GM12878 (cell line): ENCODE data around the gene FDPS. TPM values are rescaled to one million over a fixed set of nuclear protein-coding genes. Genes with fewer than 3 reads are reported as not detected.

Experiments
- BRCA1 ChIP-seq: IDR thresholded peaks from 2 replicates; pipeline ENCODE4 v1.6.1; 2011; ENCODE audit warnings: low read depth, low read length, improper control_type of control experiment
- polyA plus RNA-seq, 11 experiments: library from polyadenylated mRNA; depleted of rRNA in 4 of 11; unstranded in 6 of 11; stranded (reverse) in 5 of 11; fragments of >200 nt; fragmentation: Nextera tagmentation in 4 of 11; fragmentation: Illumina TruSeq in 1 of 11; extraction: Ambion mirVana in 4 of 11; extraction: Trizol in 1 of 11; gene quantifications; 1 replicate in 1 of 11; 2 replicates in 10 of 11; pipeline versions ENCODE4 v1.2.1 to v1.2.3, GENCODE V29; 2011 to 2016; ENCODE audit warnings: inconsistent platforms in 2 of 11, missing spikeins in 2 of 11, low read depth in 1 of 11
- total RNA-seq, 4 experiments: library from RNA; depleted of rRNA in 3 of 4; stranded (reverse); fragments of >200 nt in 3 of 4; fragmentation: Illumina TruSeq in 1 of 4; extraction: Trizol in 1 of 4; gene quantifications; 2 replicates each; pipeline versions ENCODE4 v1.2.1 to v1.2.3, GENCODE V29; 2013 to 2021
- TF ChIP-seq, protein P1 (sequence below): IDR thresholded peaks from 2 replicates; pipeline ENCODE4 v1.6.1; 2012; ENCODE audit warnings: improper control_type of control experiment, low read depth, low read length; ENCODE audit not compliant: insufficient replicate concordance
- TF ChIP-seq, protein P2 (sequence below): fragments of 450-650 bp; formaldehyde crosslinking; IDR thresholded peaks from 2 replicates; pipeline ENCODE4 v1.5.0; 2022; ENCODE audit warnings: mild to moderate bottlenecking, missing genetic modification characterization

The FDPS gene
- total and polyA plus RNA-seq, 10 of the 15 experiments (the other 5 are each of a cell fraction or from before 2014, with no cell fraction given): 405 to 1,156 (median 487) TPM

DNA sequence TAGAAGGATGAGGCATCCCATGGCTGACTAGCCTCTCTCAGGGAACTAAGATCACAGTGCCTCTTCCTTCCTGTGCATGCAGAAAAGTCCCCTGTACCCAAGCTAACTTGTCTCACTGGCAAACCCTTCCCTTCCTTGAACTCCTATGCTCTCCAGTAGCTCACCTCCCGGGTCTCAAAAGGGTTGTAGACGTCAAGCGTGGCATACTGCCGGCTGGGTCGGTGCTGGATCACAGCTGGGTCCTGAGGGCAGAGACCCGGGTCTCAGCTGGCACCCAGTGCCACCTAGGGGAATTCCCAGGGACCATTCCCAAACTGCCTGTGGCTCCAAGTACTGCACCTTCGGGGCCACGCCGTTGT, 47.2 kb upstream of the FDPS start (continued):
- TF ChIP-seq, protein P1, sequence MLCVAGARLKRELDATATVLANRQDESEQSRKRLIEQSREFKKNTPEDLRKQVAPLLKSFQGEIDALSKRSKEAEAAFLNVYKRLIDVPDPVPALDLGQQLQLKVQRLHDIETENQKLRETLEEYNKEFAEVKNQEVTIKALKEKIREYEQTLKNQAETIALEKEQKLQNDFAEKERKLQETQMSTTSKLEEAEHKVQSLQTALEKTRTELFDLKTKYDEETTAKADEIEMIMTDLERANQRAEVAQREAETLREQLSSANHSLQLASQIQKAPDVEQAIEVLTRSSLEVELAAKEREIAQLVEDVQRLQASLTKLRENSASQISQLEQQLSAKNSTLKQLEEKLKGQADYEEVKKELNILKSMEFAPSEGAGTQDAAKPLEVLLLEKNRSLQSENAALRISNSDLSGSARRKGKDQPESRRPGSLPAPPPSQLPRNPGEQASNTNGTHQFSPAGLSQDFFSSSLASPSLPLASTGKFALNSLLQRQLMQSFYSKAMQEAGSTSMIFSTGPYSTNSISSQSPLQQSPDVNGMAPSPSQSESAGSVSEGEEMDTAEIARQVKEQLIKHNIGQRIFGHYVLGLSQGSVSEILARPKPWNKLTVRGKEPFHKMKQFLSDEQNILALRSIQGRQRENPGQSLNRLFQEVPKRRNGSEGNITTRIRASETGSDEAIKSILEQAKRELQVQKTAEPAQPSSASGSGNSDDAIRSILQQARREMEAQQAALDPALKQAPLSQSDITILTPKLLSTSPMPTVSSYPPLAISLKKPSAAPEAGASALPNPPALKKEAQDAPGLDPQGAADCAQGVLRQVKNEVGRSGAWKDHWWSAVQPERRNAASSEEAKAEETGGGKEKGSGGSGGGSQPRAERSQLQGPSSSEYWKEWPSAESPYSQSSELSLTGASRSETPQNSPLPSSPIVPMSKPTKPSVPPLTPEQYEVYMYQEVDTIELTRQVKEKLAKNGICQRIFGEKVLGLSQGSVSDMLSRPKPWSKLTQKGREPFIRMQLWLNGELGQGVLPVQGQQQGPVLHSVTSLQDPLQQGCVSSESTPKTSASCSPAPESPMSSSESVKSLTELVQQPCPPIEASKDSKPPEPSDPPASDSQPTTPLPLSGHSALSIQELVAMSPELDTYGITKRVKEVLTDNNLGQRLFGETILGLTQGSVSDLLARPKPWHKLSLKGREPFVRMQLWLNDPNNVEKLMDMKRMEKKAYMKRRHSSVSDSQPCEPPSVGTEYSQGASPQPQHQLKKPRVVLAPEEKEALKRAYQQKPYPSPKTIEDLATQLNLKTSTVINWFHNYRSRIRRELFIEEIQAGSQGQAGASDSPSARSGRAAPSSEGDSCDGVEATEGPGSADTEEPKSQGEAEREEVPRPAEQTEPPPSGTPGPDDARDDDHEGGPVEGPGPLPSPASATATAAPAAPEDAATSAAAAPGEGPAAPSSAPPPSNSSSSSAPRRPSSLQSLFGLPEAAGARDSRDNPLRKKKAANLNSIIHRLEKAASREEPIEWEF: no peak
- TF ChIP-seq BRCA1: no peak
- TF ChIP-seq, protein P2, sequence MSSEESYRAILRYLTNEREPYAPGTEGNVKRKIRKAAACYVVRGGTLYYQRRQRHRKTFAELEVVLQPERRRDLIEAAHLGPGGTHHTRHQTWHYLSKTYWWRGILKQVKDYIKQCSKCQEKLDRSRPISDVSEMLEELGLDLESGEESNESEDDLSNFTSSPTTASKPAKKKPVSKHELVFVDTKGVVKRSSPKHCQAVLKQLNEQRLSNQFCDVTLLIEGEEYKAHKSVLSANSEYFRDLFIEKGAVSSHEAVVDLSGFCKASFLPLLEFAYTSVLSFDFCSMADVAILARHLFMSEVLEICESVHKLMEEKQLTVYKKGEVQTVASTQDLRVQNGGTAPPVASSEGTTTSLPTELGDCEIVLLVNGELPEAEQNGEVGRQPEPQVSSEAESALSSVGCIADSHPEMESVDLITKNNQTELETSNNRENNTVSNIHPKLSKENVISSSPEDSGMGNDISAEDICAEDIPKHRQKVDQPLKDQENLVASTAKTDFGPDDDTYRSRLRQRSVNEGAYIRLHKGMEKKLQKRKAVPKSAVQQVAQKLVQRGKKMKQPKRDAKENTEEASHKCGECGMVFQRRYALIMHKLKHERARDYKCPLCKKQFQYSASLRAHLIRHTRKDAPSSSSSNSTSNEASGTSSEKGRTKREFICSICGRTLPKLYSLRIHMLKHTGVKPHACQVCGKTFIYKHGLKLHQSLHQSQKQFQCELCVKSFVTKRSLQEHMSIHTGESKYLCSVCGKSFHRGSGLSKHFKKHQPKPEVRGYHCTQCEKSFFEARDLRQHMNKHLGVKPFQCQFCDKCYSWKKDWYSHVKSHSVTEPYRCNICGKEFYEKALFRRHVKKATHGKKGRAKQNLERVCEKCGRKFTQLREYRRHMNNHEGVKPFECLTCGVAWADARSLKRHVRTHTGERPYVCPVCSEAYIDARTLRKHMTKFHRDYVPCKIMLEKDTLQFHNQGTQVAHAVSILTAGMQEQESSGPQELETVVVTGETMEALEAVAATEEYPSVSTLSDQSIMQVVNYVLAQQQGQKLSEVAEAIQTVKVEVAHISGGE (CRISPR knock-in tag): peak; percentile 60
- TF ChIP-seq, all 136 proteins: peak for 4
